Breast epithelium (tissue), 3 donors: Measurements from ENCODE around the gene CADM3.

Experiments used
- CTCF ChIP-seq, 3 donors: fragments of 450-650 bp; IDR thresholded peaks; one replicate each; pipeline ENCODE4 v1.5.1; 2016 to 2017; ENCODE audit warnings: antibody characterized with exemption in 3 of 3, mild to moderate bottlenecking in 3 of 3, moderate library complexity in 3 of 3
- POLR2A ChIP-seq: fragments of 450-650 bp; IDR thresholded peaks from one replicate; pipeline ENCODE4 v1.6.1; 2016; ENCODE audit warnings: antibody characterized with exemption, mild to moderate bottlenecking, moderate library complexity

GRCh38 chr1:159179906-159180305, 8.5 kb downstream of the CADM3 start:
- TF ChIP-seq CTCF (IDR thresholded peaks at IDR 0.05) (no peak), POLR2A (no peak)
